ENCODE measurements around the gene OR7D2.
A peak's percentile ranks its signal among the peaks of the same experiment; 100 is the strongest.

The OR7D2 gene

DNA sequence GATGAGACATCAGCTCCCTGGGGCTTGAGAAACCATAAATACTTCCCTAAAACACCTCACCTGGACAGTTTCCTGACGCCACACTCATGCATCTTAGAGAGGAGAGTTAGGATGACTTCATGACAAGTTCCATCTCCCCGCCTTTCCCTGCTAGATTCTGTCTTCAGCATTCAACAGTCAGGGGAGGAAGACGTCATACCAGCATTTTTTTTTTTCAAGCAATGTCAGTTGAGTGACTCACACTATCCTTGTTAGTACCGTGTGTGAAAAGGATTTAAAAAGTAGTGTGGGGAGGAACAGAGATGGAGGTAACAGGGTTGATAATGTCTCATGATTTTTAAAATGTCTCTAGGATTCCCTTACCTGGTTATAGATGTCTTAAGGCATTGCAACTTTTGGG is at the start of gene OR7D2:
OR7D2 (plus strand) TSS at position 79 of the 400 bp plus-strand sequence. CDS start 6,803 bp downstream, outside the sequence.
- no peak within 1 kb of the TSS for H3K9ac ChIP-seq
- no peak within 1 kb of the TSS for H2AFZ ChIP-seq (ENCODE audit: low read depth)
- H3K4me1 ChIP-seq (ENCODE audit: low read depth, poor library complexity, severe bottlenecking) = no peaks in the 10 kb centered on the region
- no peak within 1 kb of the TSS for H3K27ac ChIP-seq
- no peak within 1 kb of the TSS for H3K4me2 ChIP-seq
- no peak within 1 kb of the TSS for H3K4me3 ChIP-seq (IDR thresholded peaks at IDR 0.05; ENCODE audit: insufficient read depth, low read depth, low read length)
- TF ChIP-seq, protein P1, sequence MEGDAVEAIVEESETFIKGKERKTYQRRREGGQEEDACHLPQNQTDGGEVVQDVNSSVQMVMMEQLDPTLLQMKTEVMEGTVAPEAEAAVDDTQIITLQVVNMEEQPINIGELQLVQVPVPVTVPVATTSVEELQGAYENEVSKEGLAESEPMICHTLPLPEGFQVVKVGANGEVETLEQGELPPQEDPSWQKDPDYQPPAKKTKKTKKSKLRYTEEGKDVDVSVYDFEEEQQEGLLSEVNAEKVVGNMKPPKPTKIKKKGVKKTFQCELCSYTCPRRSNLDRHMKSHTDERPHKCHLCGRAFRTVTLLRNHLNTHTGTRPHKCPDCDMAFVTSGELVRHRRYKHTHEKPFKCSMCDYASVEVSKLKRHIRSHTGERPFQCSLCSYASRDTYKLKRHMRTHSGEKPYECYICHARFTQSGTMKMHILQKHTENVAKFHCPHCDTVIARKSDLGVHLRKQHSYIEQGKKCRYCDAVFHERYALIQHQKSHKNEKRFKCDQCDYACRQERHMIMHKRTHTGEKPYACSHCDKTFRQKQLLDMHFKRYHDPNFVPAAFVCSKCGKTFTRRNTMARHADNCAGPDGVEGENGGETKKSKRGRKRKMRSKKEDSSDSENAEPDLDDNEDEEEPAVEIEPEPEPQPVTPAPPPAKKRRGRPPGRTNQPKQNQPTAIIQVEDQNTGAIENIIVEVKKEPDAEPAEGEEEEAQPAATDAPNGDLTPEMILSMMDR (conservative IDR thresholded peaks at IDR 0.05; ENCODE audit: low read depth, low read length) = no peak
- H4K20me1 ChIP-seq (ENCODE audit: insufficient read depth) = no peaks in the 10 kb centered on the region
- no peaks in the 10 kb centered on the region for H3K79me2 ChIP-seq (ENCODE audit: insufficient read depth, low read depth)
- H3K27me3 ChIP-seq (ENCODE audit: insufficient read depth, low read depth) = no peaks in the 10 kb centered on the region; the same call in 1 of the 2 replicates
- no peaks in the 10 kb centered on the region for H3K36me3 ChIP-seq (ENCODE audit: insufficient read depth)

DNA sequence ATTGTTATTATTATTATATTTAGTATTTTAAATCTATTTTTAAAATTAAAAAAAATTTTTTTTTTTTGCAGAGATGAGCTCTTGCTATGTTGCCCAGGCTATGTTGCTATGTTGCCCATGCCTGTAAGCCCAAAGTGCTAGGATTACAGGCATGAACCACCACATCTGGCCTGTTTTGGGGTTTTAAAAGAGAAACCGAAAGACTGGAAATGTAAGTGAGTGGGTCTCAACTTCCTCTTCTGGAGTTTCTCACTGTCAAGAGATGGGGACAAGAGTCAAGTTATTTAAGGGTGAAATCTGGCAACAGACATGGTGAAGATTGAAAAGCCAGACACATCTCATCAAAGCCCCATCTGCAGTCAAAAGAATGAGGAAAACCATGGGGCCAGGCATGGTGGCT is 47.8 kb upstream of the OR7D2 start:
- Histone ChIP-seq H3K4me2 (no peak overlapping the region), H3K36me3 (ENCODE audit: insufficient read depth) (no peaks in the 10 kb centered on the region), H4K20me1 (ENCODE audit: insufficient read depth) (no peaks in the 10 kb centered on the region), H3K9ac (no peak overlapping the region), H3K4me3 (IDR thresholded peaks at IDR 0.05; ENCODE audit: insufficient read depth, low read depth, low read length) (no peak overlapping the region), H3K27me3 (ENCODE audit: insufficient read depth, low read depth) (no peaks in the 10 kb centered on the region), H2AFZ (ENCODE audit: low read depth) (no peak overlapping the region), H3K27ac (no peak overlapping the region), H3K79me2 (ENCODE audit: insufficient read depth, low read depth) (no peaks in the 10 kb centered on the region), H3K4me1 (ENCODE audit: low read depth, poor library complexity, severe bottlenecking) (no peaks in the 10 kb centered on the region)
- TF ChIP-seq, protein P1 (conservative IDR thresholded peaks at IDR 0.05; ENCODE audit: low read depth, low read length) = no peak

DNA sequence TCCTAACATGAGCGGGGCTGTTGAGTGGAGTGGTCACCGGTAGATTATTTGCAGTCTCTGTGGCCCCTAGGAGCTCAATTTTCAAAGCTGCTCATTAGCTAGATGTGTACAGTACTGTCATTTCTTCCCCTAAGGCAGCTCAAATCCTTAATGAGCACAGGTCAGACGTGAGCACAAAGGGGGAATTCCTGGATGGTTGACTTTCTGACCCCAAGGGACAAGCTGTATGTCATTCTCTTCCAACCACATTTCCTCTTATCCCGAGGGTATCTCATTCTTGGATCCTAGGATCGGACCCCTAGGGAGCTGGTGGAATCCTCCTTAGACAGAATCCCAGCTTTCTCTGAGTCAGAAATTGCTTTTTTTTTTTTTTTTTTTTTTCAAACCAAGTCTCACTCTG is 46.4 kb upstream of the OR7D2 start:
- Histone ChIP-seq H3K4me3 (IDR thresholded peaks at IDR 0.05; ENCODE audit: insufficient read depth, low read depth, low read length) (no peak overlapping the region), H3K4me2 (no peak overlapping the region), H2AFZ (ENCODE audit: low read depth) (no peak overlapping the region), H3K27me3 (ENCODE audit: insufficient read depth, low read depth) (no peaks in the 10 kb centered on the region), H3K9ac (no peak overlapping the region), H3K27ac (no peak overlapping the region), H4K20me1 (ENCODE audit: insufficient read depth) (no peaks in the 10 kb centered on the region), H3K79me2 (ENCODE audit: insufficient read depth, low read depth) (no peaks in the 10 kb centered on the region), H3K36me3 (ENCODE audit: insufficient read depth) (no peaks in the 10 kb centered on the region), H3K4me1 (ENCODE audit: low read depth, poor library complexity, severe bottlenecking) (no peaks in the 10 kb centered on the region)
- TF ChIP-seq, protein P1 (conservative IDR thresholded peaks at IDR 0.05; ENCODE audit: low read depth, low read length) = no peak

DNA sequence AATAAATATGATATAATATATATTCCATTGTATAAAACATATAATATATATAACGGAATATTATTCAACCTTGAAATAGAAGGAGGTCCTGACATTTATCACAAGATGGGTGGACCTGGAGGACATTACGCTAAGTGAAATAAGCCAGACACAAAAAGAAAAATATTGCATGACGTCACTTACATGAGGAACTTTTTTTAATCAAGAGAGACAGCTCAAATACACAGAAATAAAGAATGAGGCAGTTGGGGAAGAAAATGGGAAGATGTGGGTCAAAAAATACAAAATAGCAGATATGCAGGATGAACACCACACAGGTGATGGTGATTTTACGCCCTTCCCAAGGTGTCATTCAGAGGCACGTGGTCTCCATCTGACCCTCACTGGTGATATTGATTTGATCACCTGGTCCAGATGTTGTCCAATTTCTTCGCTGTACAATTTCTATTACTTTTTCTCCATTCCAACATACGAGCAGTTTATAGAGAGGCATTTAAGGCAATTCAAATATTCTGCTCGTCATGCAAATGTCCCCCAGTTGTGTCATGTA is 39.1 kb upstream of the OR7D2 start:
- TF ChIP-seq, protein P1 (conservative IDR thresholded peaks at IDR 0.05; ENCODE audit: low read depth, low read length) = no peak
- no peak overlapping the region; the same call in 1 of the 2 replicates for H3K27ac ChIP-seq
- peaks cover 44% of the 10 kb centered on the region for H3K79me2 ChIP-seq (ENCODE audit: insufficient read depth, low read depth)
- H3K36me3 ChIP-seq (ENCODE audit: insufficient read depth) = no peaks in the 10 kb centered on the region
- H3K4me3 ChIP-seq (IDR thresholded peaks at IDR 0.05; ENCODE audit: insufficient read depth, low read depth, low read length) = no peak overlapping the region
- no peaks in the 10 kb centered on the region for H3K27me3 ChIP-seq (ENCODE audit: insufficient read depth, low read depth)
- no peaks in the 10 kb centered on the region for H4K20me1 ChIP-seq (ENCODE audit: insufficient read depth)
- peak overlapping the region; percentile 99 for H2AFZ ChIP-seq (ENCODE audit: low read depth)
- H3K4me1 ChIP-seq (ENCODE audit: low read depth, poor library complexity, severe bottlenecking) = peaks cover 13% of the 10 kb centered on the region
- peak overlapping the region; percentile 82; the same call in 1 of the 2 replicates for H3K9ac ChIP-seq
- peak overlapping the region; percentile 89 for H3K4me2 ChIP-seq
